Measurements from ENCODE around the gene ZNF398. TPM values are rescaled to one million over a fixed set of nuclear protein-coding genes. Genes with fewer than 3 reads are reported as not detected.

Gene ZNF398
- total and polyA plus RNA-seq, 4 donors: 3.0 to 14.6 (median 8.4) TPM

DNA sequence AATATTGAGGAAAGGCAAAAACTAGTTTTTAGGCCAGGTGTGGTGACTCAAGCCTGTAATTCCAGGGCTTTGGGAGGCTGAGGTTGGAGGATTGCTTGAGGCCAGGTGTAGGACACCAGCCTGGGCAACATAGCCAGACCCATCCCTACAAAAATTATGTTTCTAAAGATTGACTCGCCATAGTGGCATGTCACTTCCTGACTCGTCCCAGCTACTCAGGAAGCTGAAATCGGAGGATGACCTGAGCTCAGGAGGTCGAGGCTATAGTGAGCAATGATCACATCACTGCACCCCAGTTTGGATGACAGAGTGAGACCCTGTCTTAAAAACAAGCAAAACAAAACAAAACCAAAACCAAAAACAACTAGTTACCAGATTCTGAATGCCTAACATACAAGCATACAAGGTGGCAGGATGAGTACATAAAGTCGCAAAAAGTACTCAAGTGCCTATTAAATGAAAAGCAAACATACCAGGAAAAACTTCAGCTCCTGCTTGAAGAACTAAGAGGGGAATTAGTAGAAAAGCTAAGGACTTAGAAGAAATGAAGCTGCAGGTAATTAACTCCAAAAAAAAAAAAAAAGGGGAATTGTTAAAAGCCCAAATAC lies 14.1 kb downstream of the ZNF398 start:
- H3K36me3 ChIP-seq (ENCODE audit: control insufficient read depth in 4 of 4, insufficient read depth in 4 of 4, low read length in 4 of 4): peaks cover 8 to 18% (median 10%) of the 10 kb centered on the region in 4 donors
- no peaks in the 10 kb centered on the region for H3K27me3 ChIP-seq (ENCODE audit: control insufficient read depth in 3 of 3, insufficient read depth in 3 of 3, low read length in 2 of 3)
- 40 to 45% methylated on average over 5 of the region's 5 CpGs for WGBS, 2 donors
- ATAC-seq (ENCODE audit: insufficient read depth, low FRiP score) (peak; percentile 54), DNase-seq (peak in 2 of 3 donors; percentile 7 to 49)
- H3K27ac ChIP-seq (ENCODE audit: low read depth in 1 of 2, low read length in 1 of 2): peak overlapping the region in 1 of 2 donors; percentile 74
- H3K4me3 ChIP-seq: no peak overlapping the region
- TF ChIP-seq, protein P1, sequence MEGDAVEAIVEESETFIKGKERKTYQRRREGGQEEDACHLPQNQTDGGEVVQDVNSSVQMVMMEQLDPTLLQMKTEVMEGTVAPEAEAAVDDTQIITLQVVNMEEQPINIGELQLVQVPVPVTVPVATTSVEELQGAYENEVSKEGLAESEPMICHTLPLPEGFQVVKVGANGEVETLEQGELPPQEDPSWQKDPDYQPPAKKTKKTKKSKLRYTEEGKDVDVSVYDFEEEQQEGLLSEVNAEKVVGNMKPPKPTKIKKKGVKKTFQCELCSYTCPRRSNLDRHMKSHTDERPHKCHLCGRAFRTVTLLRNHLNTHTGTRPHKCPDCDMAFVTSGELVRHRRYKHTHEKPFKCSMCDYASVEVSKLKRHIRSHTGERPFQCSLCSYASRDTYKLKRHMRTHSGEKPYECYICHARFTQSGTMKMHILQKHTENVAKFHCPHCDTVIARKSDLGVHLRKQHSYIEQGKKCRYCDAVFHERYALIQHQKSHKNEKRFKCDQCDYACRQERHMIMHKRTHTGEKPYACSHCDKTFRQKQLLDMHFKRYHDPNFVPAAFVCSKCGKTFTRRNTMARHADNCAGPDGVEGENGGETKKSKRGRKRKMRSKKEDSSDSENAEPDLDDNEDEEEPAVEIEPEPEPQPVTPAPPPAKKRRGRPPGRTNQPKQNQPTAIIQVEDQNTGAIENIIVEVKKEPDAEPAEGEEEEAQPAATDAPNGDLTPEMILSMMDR (IDR thresholded peaks at IDR 0.05; ENCODE audit: control extremely low read depth, extremely low read depth): no peak
- no peaks in the 10 kb centered on the region for H3K9me3 ChIP-seq (ENCODE audit: control insufficient read depth in 4 of 4, insufficient read depth in 3 of 4, low read length in 3 of 4)
- H3K4me1 ChIP-seq (ENCODE audit: control insufficient read depth in 5 of 5, insufficient read depth in 5 of 5, low read length in 5 of 5): peaks cover 0 to 8% (median 0%) of the 10 kb centered on the region in 5 donors
- H3K9ac ChIP-seq (ENCODE audit: insufficient read depth in 1 of 2, low read length in 2 of 2): no peak overlapping the region

DNA sequence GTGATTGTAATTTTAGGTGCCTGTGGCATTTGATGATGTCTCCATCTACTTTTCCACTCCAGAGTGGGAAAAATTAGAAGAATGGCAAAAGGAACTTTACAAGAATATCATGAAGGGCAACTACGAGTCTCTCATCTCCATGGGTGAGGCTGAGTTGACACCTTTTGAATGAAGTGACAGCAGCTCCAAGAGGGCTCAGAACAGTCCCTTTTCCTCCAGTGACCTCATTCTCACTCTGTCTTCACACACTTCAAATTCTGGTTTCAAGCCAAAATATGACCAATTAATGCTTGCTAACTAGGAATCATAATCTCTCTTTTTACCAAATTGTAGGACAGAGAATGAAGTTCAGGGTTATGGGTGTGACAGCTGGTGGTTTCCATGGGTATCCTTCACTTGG lies 18.9 kb downstream of the ZNF398 start:
- ATAC-seq (ENCODE audit: insufficient read depth, low FRiP score): no peak
- Histone ChIP-seq H3K27ac (ENCODE audit: low read depth in 1 of 2, low read length in 1 of 2) (no peak overlapping the region), H3K4me3 (no peak overlapping the region), H3K9me3 (ENCODE audit: control insufficient read depth in 4 of 4, insufficient read depth in 3 of 4, low read length in 3 of 4) (no peaks in the 10 kb centered on the region), H3K27me3 (ENCODE audit: control insufficient read depth in 3 of 3, insufficient read depth in 3 of 3, low read length in 2 of 3) (no peaks in the 10 kb centered on the region), H3K9ac (ENCODE audit: insufficient read depth in 1 of 2, low read length in 2 of 2) (no peak overlapping the region), H3K4me1 (ENCODE audit: control insufficient read depth in 5 of 5, insufficient read depth in 5 of 5, low read length in 5 of 5) (peaks cover 0 to 4% (median 0%) of the 10 kb centered on the region in 5 donors), H3K36me3 (ENCODE audit: control insufficient read depth in 4 of 4, insufficient read depth in 4 of 4, low read length in 4 of 4) (peaks cover 17 to 28% (median 23%) of the 10 kb centered on the region in 4 donors)
- 51 to 92% methylated on average over 1 of the region's 1 CpG for WGBS, 2 donors
- DNase-seq: no peak
- TF ChIP-seq, protein P1 (IDR thresholded peaks at IDR 0.05; ENCODE audit: control extremely low read depth, extremely low read depth): no peak

DNA sequence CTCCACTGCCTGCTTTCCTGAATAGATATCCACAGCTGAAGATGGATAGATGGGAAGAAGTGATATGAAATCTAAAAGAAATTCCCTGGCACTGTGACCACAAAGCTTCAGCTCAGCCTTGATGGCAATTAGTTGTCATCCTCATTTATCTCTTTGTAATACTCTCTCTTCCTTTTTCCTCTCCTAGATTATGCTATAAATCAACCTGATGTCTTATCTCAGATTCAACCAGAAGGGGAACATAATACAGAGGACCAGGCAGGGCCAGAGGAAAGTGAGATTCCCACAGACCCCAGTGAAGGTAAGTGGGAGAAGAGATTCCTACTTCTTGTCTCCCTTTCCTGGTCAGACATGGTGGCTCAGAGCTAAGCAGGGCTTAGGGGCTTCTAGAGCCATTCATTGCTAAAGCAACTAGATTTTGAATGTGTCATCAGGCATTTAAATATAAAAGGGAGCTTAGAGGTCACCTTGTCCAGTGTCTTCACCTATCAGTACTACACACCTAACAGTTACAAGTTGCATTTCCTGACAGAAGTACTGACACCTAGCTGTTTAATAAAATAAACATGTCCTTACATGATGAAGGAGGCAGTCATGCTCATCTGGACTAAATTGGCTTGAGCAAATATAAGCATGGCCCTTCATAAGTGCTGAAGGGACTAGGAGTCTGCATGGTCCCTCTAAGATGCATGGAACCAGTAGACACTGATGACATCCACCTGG lies 19.5 kb downstream of the ZNF398 start:
- no peak for ATAC-seq (ENCODE audit: insufficient read depth, low FRiP score)
- no peak overlapping the region for H3K4me3 ChIP-seq
- no peaks in the 10 kb centered on the region for H3K27me3 ChIP-seq (ENCODE audit: control insufficient read depth in 3 of 3, insufficient read depth in 3 of 3, low read length in 2 of 3)
- H3K9ac ChIP-seq (ENCODE audit: insufficient read depth in 1 of 2, low read length in 2 of 2): no peak overlapping the region
- H3K27ac ChIP-seq (ENCODE audit: low read depth in 1 of 2, low read length in 1 of 2): no peak overlapping the region
- DNase-seq: no peak
- H3K9me3 ChIP-seq (ENCODE audit: control insufficient read depth in 4 of 4, insufficient read depth in 3 of 4, low read length in 3 of 4): no peaks in the 10 kb centered on the region
- peaks cover 17 to 25% (median 24%) of the 10 kb centered on the region in 4 donors for H3K36me3 ChIP-seq (ENCODE audit: control insufficient read depth in 4 of 4, insufficient read depth in 4 of 4, low read length in 4 of 4)
- TF ChIP-seq, protein P1 (IDR thresholded peaks at IDR 0.05; ENCODE audit: control extremely low read depth, extremely low read depth): no peak
- H3K4me1 ChIP-seq (ENCODE audit: control insufficient read depth in 5 of 5, insufficient read depth in 5 of 5, low read length in 5 of 5): peaks cover 0 to 3% (median 0%) of the 10 kb centered on the region in 5 donors

Data from lung (tissue), 12 donors.